Measurements from ENCODE around the gene ZNF440.
"Not testable (repeated sequence)": the region's sequence is repeated elsewhere in the genome, so short reads cannot be mapped to it uniquely, and the experiment has no call there.

ZNF440 gene

DNA sequence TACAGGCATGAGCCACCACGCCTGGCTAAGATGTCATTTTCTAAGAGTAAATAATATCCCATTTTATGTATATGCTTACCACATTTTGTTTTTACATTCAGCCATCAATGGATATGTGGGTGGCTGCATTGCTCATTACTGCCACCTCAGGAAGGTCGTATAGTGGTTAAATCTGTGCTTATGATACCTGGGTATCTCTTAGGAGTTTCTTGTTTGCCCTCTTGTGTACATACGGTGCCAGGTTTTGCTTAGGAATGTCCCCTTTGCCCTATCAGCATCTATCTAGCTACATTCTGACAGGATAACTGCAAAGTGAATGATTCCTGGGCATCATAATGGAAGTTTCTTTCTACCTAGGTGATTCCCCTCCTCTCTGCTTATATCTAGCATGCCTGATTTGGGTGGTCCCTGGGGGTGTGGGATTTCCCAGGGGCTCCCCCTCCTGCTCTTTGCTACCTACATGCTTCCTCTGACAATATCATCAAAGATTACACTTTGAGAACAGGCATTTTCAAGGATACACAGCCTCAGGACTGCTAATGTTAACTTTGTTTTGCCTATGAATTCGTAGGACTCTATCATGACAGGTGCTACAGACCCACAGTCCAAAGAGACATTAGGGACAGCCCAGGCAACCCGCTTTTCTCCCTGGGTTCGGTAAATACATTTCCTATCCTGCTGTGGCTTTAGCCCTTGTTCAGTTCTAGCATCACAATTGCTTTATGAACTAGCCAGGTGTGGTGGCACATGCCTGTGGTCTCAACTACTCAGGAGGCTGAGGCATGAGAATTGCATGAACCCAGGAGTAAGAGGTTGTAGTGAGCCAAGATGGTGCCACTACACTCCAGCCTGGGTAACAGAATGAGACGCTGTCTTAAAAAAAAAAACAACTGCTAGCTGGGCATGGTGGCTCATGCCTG lies 15.1 kb downstream of the ZNF440 start:
- not testable (repeated sequence) for DNase-seq (ENCODE audit: low read depth in 2 of 2)

DNA sequence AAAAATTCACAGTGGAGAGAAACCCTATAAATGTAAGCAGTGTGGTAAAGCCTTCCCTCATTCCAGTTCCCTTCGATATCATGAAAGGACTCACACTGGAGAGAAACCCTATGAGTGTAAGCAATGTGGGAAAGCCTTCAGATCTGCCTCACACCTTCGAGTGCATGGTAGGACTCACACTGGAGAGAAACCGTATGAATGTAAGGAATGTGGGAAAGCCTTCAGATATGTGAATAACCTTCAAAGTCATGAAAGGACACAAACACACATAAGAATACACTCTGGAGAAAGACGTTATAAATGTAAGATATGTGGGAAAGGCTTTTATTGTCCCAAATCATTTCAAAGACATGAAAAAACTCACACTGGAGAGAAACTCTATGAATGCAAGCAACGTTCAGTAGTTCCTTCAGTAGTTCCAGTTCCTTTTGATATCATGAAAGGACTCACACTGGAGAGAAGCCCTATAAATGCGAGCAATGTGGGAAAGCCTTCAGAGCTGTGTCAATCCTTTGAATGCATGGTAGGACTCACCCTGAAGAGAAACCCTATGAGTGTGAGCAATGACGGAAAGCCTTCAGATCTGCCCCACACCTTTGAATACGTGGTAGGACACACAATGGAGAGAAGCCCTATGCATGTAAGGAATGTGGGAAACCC lies 18.3 kb downstream of the ZNF440 start:
- DNase-seq (ENCODE audit: low read depth in 2 of 2): no peak

DNA sequence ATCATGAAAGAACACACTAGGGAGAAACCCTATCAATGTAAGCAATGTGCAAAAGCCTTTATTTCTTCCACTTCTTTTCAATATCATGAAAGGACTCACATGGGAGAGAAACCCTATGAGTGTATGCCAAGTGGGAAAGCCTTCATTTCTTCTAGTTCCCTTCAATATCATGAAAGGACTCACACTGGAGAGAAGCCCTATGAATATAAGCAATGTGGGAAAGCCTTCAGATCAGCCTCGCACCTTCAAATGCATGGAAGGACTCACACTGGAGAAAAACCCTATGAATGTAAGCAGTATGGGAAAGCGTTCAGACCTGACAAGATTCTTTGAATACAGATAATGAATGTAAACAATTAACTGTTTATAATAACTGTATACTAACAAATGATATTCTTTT lies 19.5 kb downstream of the ZNF440 start:
- DNase-seq (ENCODE audit: low read depth in 2 of 2): no peak

DNA sequence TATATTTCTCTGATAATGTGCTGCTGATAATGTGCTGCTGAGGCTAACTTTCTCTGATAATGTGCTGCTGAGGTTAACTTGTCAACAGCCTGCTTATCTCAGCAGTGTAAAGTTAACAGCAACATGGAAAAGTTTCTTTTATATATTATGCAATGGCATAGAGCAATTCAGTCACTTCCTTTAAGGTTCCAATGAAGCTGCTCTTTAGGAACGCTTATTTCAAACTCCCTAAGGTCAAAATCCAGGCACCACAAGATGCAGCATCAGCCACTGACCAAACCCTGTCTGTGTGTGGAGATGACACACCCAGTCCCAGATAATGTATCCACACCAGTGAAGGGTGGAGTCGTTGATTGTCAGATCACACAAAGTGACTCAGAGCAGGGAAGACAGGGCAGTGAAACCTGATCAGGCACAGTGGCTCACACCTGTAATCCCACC lies 21.6 kb downstream of the ZNF440 start:
- not testable (repeated sequence) for DNase-seq (ENCODE audit: low read depth in 2 of 2)

DNA sequence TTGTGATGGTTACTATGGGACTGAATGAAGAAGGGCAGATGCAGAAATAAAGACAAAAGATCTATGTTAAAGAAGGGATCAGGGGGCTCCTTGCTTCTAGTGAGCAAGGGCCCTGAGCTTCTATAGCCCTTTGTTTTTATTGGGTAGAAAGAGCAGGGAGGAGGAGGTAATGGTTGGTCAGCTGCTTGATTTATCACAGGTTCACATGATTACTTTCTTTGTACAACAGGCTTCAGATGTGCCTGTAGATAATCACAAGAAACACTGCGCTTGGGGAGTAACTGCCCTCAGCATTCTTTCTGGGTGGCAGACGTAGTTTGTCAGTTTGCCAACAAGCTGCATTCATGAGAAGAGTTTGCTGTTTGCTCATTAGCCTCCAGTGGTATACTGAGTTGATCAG lies 29.6 kb downstream of the ZNF440 start:
- no peak for DNase-seq (ENCODE audit: low read depth in 2 of 2)

DNA sequence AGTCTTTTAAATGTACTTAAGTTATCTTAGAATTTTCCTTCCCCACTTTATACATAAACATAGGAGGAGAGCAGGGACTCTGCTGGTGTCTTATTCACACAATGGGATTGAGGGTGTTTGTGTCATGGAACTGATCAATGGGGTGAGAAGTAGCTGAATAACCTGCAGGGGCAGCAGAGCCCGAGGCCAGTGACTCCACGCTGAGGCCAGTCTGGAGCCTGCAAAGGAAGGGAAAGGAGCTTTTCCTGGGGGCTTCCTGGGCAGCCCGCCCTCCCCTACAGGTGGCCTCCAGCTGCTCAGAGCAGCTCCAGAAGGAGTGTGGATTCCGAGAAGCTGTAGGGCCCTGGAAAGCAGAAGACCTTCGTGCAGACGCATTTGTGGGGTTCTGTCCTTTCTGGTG lies 33.5 kb downstream of the ZNF440 start:
- DNase-seq (ENCODE audit: low read depth in 2 of 2): not testable (repeated sequence)

DNA sequence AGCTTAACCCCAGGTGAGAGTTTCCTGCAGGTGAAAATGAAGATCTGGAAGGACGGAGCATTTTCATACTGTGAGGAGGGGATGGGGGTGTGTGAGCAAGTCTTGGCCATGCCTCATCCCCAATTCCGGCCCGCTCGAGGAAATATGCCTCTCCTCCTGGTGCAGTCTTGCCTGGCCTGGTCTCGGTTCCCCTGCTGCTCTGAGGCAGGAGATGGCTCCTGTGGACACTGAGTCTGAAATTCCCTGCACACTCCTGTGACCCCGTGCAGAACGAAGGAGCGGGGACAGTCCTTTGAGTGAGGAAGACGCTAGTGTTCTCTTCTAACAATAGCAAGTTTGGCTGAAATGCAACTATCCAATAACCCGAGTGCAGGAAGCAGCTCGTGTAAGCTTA lies 34.1 kb downstream of the ZNF440 start:
- DNase-seq (ENCODE audit: low read depth in 2 of 2): no peak

DNA sequence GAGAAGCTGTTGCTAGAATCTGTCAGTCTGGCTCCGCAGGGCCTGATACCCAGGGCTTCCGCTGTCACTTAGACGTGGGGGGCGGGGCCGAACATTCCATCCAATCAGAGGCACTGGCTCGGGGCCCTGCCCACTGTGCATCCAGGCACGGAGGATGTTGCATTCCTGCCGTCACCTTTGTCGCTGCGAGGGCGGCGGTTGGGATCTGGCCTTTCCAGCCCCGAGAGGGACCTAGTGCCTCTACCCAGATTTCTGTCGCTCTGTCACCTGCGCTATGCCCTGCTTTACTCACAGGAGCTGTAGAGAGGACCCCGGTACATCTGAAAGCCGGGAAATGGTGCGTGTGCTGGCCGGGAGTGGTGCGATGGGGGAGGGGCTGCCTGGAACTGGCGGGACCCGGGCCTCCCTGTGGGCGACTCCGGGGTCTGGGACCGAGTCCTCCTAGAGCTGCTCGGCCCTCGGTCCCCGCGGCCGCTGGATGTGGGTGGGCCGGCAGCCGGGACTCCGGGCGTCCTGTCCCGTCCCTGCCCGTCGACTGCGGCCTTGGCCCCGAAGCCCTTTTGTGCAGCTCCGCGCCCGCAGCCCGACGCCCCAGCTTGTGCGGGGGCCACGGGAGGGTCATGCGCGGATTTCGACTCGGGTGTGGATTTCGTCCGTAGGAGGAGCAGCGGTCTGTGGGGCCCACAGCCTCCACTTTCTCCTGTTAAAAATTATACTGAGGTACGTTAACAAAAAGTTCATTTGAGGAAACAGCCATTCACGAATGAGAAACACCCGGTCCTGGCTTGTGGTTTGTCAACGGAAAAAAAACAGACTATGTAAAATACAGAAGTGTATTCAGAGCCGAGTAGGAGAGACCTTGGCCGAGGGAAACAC lies 34.8 kb downstream of the ZNF440 start, which contains the start of gene ZNF439:
Gene ZNF439 (plus strand): TSS at position 133 of the 876 bp plus-strand sequence. CDS start 142 bp downstream, at position 275.
- peak; percentile 69 to 85 for DNase-seq (ENCODE audit: low read depth in 2 of 2)

DNA sequence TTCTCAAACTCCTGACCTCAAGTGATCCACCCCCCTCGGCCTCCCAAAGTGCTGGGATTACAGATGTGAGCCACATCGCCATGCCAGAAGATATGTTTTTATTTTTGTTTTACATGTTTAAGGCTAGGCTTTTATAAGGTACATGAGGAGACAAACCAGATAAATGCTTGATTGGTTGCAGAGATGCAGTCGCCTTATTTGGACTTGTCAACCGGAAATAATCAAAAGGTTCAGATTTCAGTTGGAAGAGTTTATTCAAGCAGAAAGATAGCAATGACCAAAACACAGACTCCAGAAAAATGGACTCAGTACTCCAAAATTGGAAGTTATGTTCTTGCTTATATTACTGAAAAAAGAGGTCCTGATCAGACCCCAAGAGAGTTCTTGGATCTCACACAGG lies 36.2 kb downstream of the ZNF440 start:
- DNase-seq (ENCODE audit: low read depth in 2 of 2): not testable (repeated sequence)

DNA sequence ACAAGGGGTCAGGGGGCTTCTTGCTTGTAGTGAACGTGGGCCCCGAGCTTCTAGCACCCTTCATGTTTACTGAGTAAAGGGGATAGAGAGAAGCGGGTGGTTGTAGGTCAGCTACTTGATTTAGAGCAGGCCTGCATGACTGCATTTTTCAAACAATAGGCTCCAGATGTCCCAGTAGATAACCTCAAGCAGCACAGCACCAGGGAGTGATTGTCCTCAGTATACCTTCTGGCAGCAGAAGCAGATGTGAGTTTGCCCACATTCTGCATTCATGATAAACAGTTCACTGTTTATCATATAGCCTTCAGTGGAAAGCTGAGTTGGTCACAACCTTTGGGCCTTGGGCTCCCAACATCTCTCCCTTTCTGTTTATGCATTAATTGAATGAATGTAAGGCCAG lies 39.3 kb downstream of the ZNF440 start:
- DNase-seq (ENCODE audit: low read depth in 2 of 2): no peak

DNA sequence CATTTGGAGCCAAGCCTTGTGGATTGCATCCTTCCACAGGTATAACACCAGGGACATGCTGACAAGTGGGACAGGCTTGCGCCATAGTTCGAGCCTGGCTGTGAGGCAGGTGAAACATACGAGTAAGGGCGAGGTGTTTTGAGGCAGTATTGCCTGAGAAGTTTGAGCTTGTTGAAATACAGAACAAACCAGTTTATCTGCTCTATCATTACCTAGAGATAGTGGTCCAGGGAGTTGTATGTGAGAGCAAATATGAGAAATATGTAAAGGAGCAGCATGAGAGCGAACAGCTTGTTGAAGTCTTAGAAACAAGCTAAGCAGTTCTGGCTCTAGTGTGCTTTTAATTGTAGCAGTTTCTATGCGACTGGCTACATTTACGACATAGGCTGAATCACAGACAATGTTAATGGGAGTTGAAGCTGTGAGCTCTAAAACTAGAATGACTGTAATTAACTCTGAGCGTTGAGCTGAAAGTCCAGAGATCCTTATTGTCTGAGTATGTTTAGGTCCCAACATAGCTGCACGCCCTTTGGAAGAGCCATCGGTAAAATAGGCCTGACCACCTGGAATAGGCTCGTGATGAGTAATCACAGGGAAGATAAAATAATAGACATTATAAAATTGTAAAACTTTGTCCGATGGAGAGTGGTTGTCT lies 42.6 kb downstream of the ZNF440 start:
- no peak for DNase-seq (ENCODE audit: low read depth in 2 of 2)

DNA sequence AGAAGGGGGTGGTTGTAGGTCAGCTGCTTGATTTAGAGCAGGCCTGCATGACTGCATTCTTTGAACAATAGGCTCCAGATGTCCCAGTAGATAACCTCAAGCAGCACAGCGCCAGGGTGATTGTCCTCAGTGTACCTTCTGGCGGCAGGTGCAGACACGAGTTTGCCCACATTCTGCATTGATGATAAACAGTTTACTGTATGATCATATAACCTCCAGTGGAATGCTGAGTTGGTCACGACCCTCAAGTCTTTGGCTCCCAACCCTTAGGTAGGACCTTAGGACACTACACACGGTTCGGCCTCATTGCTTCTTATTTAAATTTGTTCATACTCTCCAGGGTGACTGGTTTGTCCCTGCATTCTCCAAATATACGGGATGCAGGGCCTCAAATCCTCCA lies 46.6 kb downstream of the ZNF440 start:
- no peak for DNase-seq (ENCODE audit: low read depth in 2 of 2)

DNA sequence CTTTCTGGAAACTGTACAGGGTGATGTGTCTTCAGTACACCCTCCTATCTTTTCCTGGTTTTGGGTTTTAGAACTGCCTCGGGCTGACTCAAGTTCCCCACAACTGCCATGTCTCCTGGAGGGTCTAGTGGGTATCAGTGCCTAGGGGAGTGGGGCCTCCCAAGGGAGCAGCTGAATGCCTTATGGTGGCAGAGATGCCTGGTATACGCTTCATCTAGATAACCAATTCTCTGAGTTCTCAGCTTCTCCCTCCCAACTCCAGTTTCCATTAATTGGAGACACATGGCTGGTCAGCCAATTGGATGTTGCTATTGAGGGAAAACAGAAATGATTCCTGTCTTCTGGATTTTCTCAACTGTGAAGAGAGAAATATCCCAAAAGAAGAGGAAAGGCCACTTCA lies 47.2 kb downstream of the ZNF440 start:
- DNase-seq (ENCODE audit: low read depth in 2 of 2): no peak

DNA sequence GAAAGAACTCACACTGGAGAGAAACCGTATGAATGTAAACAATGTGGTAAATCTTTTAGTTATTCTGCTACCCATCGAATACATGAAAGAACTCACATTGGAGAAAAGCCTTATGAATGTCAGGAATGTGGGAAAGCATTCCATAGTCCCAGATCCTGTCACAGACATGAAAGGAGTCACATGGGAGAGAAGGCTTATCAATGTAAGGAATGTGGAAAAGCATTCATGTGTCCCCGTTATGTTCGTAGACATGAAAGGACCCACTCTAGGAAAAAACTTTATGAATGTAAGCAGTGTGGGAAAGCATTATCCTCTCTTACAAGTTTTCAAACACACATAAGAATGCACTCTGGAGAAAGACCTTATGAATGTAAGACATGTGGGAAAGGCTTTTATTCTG lies 53.7 kb downstream of the ZNF440 start:
- DNase-seq (ENCODE audit: low read depth in 2 of 2): not testable (repeated sequence)

DNA sequence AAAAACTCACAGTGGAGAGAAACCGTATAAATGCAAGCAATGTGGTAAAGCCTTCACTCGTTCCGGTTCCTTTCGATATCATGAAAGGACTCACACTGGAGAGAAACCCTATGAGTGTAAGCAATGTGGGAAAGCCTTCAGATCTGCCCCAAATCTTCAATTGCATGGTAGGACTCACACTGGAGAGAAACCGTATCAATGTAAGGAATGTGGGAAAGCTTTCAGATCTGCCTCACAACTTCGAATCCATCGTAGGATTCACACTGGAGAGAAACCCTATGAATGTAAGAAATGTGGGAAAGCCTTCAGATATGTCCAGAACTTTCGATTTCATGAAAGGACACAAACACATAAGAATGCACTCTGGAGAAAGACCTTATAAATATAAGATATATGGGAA lies 54.1 kb downstream of the ZNF440 start:
- no peak for DNase-seq (ENCODE audit: low read depth in 2 of 2)

DNA sequence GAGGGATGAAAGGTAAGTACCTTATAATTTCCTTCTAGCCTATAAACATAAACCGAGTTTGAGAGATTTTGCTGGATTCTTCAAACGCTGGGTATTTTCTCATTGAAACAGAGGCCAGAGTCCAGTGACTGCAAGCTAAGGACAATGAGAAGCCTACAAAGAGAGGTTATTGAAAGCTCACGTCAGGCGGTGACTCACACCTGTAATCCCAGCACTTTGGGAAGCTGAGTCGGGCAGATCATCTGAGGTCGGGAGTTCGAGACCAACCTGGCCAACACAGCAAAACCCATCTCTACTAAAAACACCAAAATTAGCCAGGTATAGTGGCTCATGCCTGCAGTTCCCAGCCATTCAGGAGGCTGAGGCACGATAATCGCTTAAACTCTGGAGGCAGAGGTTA lies 58.6 kb downstream of the ZNF440 start:
- no peak for DNase-seq (ENCODE audit: low read depth in 2 of 2)

DNA sequence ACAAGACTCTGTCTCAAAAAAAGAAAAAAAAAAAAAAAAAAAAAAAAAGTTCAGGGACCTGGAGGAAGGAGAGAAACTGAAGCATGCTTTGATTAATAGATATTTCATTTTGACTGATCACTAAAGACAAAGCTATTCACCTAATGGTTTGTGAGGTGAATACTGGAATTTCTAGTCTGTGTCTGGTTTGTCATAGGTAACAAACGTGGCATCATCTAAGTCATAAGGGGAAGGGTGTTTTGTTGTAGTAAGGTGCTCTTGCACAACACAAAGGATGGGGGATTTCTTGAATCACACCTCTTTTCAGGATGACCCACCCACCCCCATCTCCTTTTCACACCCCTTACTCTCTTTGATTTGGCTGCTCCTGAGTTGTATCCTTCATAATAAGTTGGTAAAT lies 59.7 kb downstream of the ZNF440 start:
- DNase-seq (ENCODE audit: low read depth in 2 of 2): no peak

DNA sequence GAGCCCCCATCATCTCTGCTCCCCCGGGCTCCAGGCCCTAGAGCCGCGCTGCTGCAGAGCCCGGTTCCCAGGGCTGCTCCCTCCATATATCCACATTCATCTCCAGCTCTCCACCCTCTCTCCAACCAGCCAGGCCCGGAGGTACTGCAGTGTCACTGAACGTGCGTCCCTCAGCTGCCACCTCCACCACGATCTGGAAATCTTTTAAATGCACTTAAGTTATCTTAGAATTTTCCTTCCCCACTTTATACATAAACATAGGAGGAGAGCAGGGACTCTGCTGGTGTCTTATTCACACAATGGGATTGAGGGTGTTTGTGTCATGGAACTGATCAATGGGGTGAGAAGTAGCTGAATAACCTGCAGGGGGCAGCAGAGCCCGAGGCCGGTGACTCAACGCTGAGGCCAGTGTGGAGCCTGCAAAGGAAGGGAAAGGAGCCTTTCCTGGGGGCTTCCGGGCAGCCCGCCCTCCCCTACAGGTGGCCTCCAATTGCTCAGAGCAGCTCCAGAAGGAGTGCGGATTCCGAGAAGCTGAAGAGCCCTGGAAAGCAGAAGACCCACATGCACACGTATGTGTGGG lies 65.7 kb downstream of the ZNF440 start:
- DNase-seq (ENCODE audit: low read depth in 2 of 2): peak; percentile 16 to 28

DNA sequence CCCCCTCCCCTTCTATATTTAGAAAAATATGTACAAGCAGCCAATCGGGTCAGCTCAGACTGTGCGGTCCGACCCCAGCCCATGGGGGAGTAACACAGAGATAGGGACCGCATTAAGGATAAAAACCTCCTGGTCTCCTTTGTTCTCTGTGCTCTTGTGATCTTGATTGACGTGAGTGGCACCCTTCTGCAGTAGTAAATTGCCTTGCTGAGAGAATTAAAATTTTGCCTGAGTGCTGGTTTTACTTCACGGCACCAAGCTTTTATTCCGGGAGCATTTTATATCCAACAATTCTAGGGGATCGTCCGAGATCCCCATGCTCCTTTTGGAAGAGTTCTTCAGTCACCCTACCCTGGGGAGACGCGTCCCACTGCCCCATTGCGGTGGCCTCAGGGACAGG lies 66.5 kb downstream of the ZNF440 start:
- DNase-seq (ENCODE audit: low read depth in 2 of 2): no peak

DNA sequence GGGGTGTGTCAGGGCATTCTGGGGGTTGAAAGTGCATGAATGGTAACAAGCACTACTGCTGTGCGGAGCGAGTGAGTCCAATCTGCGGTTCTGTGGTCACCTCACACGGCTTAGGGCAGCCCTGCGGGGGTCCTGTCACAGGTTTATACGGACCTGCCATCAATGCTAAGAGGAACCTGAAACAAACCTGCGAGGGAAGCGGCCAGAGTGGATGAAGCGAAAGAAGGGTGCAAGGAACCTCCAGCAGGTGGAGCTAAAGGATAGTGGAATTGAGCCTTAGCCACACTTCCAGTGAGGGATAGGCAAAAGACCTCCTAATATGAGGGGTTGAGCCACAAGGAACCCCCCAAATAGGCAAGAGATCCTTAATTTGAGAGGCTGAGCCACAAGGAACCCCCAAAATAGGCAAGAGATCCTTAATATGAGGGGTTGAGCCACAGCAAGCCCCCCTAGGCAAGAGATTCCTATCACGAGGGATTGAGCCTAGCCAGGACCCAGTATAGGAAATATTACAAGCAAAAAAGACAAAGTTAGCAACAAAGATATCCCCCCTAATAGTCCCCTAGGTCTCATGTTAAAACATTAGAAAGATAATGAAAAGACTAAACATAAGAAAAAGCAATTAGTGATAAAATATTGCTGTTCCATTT lies 67.2 kb downstream of the ZNF440 start:
- DNase-seq (ENCODE audit: low read depth in 2 of 2): peak; percentile 16 to 34

DNA sequence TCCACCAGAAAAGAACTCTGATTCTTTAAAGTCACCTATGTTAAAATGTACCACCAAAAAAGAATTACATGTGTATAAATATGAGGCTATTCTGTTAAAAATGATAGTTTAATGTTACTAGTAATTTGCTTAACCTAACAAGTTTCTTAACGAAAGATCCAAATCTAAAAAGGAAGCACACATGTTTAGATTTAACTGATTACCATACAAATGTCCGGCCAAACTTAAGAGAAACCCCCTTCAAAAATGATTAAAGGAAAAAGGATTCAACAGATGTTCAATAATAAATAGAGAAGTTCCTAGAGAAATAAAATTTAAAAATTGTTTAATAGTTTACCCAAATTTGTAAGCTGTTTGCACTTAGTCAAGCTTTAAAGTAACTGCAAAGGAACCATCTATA lies 68.5 kb downstream of the ZNF440 start:
- DNase-seq (ENCODE audit: low read depth in 2 of 2): no peak
